Stimulated activated CD4-positive, alpha-beta T cell treated with anti-CD3 and anti-CD28 coated beads, Interleukin-4, amount 100 ng/mL, for 24 hours (primary cell): ENCODE results near the gene ASTN2.
A peak's percentile ranks its signal among the peaks of the same experiment; 100 is the strongest.

ENCODE experiments used
- DNase-seq: peaks from one replicate; pipeline ENCODE4 v3.0.0-alpha.2; 2020

The ASTN2 gene

DNA sequence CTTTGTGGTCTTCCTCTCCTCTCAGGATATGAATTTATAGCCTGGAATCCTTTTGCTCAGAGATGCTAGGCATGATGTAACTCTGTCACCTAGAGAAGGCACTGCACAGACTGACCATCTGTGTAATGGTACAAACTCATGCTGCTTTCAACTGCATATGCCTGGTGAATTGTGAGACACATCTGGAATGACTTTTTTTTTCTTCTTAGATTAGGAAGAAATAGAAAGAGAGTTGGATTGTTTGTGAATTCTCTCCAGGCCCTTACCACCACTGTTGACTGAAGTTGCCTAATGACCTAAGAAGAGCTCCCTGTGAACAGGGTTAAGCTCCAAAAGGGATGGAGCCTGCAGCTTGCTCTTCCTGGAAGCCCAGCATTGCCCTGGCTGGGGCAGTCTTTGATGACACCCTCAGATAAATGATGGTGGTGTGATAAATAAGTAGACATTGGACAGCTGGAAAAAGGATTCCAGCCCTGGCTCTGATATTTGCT lies 775.6 kb downstream of the ASTN2 start:
- no peak for DNase-seq

DNA sequence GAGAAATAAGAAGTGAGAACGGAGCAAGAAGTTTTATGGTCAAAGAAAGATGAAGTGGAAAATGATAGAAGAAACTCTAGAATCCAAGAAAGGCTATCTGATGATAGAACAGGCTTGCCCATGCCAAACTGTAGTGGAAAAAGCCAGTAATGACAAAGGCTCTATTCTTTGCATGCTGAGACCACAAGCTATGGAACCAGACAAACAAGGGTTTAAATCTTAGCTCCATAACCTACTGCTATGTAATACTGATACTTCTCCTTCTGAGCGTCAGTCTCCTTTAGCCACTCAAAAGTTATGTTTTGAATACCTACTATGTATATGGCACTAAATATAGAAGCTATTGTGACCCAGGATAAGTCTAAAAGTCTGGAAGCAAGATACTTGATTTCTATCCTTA lies 778.9 kb downstream of the ASTN2 start:
- no peak for DNase-seq

DNA sequence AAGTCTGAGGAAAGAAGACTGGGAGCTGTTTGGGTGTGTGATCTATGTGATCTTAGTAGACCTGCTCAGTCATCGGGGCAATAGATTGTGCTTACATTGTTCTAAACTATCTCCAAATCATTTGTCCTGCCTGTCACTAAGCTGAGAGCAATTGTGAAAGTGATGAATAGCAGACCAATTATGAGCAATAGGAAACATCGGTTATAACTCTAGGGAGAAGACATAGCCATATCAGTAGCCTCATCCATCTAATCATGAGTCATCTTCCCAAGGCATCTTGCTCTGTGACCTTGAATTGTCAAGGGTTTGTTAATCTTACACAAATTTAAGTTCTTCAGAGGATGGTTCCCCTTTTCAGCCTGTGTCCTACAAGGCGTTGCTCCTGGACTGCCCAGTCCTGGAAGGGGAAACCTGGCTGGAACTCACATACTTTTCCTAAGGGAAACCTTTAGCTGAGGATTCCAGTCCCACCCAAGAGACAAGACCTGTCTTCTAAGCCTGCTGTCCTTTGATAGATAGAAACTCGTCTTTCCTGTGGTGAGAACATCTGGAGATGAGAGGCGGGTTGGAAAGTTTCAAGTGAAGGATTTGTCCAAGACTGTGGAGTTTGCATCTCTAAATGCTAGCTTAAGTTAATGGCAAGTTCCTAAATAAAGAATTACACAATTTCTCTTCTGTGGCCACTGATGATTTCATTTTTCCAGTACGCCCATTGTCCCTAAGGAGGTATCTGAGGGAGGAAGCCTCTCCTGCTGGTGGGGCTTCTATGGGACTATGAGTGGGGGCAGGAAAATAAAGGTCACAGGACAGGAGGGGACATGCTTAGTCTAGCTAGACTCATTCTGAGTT lies 781.6 kb downstream of the ASTN2 start:
- DNase-seq: no peak

DNA sequence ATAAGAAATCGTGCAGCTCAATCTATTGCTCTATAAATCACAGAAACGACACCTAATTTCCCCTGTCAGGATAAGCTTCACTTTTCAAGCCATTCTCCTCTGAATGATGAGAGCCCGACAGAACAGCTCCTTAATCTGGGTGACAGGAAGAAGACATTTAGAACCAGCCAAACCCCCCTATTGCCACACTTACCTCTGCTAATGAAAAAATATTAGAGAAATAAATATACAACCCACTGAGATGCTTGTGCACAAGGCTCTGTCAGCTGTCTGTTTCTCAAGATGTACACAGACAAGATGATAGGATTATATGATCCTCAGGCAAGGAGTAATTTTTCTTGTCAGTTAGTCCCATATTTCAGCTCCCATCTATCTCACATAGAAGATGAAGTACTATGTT lies 785.2 kb downstream of the ASTN2 start:
- no peak for DNase-seq

DNA sequence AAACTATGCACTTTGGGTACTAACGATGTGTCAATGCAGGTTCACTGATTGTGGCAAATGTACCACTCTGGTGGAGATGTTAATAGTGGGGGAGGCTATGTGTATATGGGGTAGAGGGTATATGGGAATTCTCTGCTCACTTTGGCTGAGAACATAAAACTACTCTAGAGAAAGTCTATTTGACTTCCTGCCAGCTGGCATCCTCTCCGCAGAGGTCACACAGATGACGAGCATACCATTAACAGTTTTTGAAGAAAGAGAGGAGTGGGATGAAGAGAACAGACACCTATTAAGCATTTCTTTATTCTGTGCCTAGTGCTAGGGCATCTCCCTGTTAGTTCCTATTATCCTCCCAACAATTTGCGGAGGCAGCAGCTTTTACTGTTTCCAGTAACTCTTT lies 786.1 kb downstream of the ASTN2 start:
- no peak for DNase-seq

DNA sequence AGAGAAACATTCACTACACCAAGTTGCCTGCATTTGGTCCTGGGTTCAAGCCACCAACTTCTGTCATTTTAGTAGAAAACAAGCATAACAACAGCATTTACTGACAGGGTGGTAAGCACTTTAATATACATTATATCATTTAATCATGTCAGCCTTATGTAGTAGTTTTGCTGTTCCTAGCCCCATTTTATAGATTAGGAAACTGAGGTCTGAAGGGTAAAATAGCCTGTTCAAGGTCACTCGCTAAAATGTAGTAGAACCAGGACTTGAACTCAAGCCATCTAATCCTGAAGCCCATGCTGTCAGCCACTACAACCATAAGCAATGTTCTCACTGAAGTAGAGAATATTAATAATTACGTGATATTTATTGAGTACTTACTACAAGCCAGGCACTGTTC lies 787.4 kb downstream of the ASTN2 start:
- no peak for DNase-seq

DNA sequence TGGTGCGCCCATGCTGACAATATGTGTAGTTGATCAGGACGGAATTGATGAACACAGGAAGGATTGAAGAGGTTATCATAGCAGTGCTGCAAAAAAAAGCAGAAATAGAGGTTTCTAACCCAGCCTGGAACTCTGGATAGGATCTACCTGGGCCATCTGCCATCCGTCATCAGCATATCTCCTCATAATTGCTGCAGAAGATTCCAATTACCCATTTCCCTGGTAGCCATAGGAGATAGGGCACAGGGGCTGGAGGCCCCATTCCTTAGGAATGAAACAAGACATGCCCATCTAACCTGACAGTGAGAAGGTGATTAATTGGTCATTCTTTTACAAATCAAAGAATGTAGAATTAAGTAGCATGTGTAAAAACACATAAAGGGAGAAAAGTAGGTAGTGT lies 788.1 kb downstream of the ASTN2 start:
- no peak for DNase-seq

DNA sequence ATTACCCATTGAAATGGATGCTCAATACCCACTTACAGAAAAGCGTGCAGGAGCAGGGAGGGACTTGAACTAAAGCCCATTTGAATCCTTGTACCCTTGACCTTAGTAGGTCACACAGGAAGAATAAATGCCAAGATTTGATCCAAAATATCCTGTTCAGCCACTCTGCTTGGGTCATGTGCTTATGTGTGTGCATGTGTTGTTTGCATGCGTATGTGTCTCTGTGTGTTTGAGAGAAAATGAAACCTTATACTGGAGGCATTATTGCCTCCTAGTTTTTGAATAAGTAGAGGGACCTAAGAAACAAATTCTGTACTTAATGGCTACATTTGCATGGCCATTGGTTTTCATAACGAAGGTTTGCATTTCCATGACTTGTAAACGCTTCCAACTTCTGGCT lies 791.1 kb downstream of the ASTN2 start:
- DNase-seq: no peak

DNA sequence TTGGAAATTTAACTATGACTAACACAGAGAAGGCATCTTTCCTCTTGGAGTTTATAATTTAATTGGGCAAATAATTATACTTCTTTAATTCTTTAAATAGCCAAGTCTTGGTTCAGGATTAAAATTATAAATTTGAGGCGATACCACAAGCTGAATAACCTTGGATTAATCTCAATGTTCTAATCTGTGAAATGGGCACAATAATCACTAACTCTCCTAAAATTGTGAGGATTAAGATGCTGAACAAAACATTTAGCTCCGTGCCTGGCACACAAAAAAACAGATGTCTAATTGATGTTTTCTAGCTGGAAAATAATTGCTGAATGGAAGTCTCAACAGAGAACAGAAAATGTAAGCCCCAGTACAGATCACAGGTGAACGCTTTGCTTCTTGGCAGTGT lies 797.5 kb downstream of the ASTN2 start:
- no peak for DNase-seq

DNA sequence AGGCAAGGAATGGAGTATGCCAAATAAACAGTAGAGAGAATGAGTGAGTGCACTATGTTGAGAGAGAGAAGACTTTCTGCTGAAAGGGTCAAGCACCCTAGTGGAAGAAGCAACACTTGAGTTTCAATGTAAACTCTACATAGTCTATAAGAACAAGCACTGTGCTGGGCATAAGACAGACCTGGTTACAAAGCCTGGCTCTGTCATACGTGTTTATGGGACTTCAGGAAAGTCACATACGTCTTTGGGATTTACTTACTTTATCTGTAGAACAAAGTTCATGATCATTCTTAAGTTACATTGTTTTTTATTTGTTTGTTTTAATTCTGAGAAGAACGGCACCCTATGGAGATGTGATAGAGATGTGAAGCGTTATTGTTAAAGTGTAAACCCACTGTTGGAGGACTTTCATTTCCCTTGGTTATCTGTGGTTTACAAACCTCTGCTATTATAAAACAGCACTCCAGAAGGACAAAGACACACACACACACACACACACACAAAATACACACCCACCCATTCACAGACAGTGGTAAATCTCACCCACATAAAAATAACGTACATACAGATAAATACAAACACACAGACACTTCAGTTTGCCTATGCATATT lies 798.4 kb downstream of the ASTN2 start:
- DNase-seq: no peak

DNA sequence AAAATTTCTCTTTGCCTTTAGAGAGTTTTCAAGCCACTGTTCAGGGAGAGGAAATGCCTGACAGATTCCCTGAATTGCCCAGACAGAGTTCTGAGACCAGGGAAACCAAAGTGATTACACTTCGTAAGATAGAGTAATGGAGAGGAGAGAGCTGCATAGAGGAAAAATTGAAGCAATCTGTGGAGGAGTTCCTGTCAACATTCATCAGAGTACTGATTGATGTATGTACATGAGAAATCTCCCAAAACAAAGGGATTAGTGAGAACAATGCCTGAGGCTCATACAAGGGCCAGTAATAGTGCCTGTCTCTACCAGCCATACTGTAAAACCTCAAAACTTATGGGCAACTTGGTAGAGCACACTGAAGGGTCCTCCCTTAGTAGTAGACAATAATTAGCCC lies 806.8 kb downstream of the ASTN2 start:
- DNase-seq: no peak

DNA sequence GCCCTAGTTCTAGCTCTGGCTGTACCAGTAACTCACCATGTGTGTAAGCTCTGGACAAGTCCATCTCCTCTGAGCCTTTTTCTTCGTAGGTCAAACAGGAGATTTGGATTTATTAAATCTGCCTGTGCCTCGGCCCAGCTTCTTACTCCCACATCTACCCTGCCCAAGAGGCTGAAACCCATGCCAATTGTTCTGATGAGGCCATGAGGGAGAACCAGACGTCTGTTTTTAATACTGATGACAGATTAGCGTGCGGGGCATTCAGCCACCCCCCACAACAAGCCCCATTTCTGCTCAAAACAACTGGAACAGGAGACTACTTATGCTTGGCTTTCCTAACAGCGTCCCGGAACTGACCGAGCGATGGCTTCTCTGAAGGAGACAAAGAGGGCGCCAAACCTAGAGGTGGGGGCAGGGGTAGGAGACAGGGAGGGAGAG lies 808.9 kb downstream of the ASTN2 start:
- no peak for DNase-seq

DNA sequence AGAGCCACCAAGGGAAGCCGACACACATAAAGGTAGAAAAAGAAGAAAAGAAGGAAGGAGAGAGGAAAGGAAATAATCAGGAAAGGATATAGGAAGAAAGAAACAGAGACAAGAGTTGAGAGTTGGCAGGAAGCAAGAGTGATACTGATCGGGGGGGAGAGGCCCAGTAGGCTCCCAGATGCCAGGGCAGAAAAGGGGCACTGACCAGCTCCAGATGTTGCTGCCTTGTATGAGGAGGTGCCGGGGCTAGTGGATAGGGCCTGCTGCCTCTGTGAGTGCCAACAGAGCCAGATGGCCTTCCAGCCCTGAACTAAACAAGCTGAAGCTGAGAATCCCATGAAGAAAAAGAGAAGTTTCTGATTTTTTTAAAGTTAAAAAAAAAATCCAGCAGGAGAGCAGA lies 809.8 kb downstream of the ASTN2 start:
- DNase-seq: no peak

DNA sequence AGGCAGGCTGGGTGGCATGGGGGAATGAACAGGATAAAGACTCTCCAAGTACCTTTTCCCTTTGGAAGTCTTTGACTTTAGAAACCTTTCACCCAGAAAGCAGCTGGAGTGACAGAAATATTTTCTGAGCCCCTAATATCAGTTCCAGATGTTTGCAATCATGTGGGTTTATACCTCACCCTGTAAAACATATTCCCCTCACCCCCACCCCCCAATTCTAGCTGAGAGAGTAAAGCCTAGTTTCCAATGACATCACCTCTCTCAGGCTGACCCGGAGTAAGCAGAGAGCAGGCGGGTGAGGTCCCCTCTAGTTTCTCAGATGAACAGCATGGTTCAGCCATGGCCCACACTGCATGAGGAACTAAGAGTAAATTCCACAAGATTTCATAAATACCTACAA lies 810.6 kb downstream of the ASTN2 start:
- no peak for DNase-seq

DNA sequence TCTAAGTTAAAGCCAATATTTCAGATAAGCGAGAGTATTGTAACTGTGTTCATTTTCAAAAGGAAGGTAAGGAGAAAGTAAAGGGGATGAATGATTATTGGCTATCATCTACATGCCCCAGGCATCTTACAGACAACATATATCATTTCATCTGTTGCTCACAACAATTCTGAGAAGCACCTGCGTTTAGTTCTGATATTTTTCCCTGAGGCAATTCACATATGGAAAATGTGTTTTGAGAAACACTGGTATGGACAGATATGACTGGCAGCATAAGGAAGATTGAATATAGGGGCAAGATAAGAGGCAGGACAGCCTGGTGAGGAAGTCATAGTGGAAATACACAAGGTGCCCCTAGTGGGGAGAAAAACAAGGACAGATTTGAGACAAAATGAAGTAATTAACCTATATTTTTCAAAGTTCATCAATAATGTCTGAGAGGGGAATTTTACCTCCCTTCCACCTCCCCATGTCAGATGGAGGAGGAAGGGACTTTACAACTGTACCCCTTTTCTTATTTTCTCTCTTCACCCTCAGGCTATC lies 815.4 kb downstream of the ASTN2 start:
- DNase-seq: no peak

DNA sequence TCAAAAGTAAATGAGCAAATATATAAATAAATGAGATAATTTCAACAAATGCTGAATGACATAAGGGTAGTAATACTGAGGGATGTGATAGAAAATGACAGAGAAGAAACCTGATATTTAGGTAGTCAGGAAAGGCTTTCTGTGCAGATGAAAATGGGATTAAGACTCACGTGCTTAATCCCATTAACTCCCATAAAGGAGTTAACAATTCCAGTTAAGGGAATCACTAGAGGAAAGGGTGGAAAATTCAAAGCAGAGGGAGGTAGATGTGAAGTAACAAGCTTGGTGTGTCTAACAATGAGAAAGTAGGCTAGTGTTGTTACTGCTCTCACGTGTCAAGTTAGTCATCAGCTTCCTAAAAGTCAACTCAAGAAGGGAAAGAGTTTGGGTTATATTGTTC lies 818.2 kb downstream of the ASTN2 start:
- DNase-seq: no peak

DNA sequence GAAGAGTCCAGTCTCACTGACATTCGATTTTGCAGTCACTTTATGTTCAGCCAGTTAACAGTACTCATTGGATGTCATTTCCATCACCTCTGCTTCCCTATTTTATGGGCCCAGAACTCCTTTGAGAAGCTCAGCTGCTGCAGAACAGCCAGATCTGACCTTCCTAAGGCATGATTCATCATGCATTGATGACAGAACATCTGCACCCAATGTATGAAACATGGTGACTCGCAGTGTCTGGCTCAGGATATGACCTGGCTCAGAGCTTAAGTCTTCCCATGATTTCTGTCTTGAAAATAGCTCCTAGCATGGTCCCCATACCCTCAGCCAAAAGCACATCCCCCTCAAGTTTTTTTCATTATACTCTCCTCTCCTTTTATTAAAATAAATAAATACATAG lies 820.3 kb downstream of the ASTN2 start:
- DNase-seq: no peak

DNA sequence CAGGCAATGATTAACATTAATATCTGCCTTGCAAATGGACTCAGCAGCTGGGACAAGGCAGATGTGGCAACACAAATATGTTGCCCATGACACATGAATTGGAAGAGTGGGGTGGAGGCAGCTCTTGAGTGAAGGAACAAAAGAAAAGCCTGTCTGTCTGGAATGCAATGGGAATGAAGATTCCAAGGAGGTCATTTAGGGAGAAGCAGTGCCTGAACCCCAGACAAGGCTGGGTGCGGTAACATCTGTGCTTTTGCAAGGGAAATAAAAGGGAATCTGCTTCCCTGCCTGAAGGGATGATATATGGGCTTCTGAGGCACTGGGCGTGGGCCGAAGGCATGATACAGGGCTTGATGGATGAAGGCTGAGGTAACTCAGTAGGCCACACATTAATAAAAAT lies 821.9 kb downstream of the ASTN2 start:
- no peak for DNase-seq

DNA sequence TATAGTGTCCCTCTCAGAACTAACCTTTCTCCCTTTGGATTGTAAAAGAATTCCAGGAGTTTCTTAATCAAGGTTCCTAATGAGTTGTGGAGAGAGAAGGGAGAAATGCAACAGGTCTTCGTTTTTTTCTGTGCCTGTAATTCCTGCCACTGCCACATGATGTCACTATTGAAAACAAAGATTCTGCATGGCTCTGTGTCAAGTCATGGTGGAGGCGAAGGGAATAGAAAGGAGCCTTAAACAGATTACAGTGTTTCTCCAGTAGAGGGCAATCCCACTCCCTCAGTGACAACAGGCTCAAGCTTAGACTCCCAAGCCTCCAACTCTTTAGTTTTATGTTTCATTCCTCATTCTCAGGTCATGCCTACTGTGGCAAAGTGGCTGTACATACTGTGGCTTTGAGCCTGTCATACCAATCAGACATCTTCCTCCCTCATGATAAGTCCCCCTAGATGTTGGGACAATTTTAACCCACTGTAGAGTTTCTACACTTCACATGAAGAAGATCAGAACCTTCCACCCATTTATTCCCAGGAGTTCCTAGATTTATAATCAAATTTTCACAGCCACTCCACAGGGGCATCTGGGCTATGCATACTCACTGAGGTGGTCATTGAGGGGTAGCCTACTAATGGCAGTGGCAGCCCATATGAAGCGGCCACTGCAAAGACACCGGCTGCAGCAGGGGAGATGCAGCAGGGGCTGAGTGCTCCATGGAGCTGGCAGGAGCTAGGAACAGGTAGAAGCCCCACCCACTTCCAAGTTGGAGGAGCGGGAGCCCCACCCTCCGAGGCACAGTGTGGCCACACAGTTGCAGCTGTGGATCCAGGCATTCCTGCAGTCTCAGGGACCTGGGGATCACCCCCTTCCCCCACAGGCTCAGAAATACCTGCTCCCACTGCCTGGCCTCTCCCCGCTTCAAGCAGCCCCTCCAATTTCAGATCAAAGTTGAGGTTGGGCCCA lies 825.2 kb downstream of the ASTN2 start:
- DNase-seq: peak; percentile 4

DNA sequence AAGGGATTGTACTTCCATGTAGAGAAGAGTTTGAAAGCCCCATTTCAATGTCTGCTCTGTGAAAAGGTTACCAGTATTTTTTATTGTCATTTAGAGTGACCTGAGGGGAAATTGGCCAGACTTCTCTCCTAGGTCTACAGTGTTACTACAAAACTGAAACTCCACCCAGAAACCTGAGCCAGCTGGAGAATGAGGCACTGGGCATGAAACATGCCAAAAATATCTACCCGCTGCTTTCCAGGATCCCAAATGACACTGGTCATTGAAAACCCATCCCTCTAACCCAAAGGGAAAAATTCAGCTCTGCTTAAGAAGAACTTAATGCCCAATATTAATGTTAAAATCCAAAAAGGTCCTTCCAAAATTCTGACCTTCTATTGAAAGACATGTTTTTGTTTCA lies 826.9 kb downstream of the ASTN2 start:
- DNase-seq: no peak

DNA sequence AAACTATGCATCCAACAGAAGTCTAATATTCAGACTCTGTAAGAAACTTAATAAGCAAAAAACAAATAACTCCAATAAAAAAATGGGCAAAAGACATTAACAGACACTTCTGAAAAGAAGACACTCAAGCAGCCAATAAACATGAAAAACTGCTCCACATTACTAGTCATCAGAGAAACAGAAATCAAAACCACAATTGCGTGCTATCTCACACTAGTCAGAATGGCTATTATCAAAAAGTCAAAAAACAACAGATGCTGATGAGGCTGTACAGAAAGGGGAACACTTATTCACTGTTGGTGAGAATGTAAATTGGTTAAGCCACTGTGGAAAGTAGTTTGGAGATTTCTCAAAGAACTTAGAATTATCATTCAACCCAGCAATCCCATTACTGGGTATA lies 829.0 kb downstream of the ASTN2 start:
- DNase-seq: no peak

DNA sequence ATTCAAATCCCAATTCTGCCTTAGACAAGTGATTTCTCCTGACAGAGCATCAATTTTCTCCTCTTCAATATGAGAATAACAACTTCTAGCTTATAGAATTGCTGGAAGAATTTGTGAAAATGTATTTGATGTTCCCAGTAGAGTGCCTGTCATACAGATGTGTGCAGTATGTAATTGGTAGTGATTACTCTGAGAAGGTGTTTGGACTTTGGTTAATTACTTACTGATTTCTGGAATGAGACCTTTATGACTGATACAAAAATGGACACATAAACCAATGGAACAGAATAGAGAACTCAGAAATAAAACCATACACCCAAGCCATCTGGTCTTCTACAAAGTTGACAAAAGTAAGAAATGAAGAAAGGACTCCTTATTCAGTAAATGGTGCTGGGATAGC lies 829.7 kb downstream of the ASTN2 start:
- DNase-seq: no peak

DNA sequence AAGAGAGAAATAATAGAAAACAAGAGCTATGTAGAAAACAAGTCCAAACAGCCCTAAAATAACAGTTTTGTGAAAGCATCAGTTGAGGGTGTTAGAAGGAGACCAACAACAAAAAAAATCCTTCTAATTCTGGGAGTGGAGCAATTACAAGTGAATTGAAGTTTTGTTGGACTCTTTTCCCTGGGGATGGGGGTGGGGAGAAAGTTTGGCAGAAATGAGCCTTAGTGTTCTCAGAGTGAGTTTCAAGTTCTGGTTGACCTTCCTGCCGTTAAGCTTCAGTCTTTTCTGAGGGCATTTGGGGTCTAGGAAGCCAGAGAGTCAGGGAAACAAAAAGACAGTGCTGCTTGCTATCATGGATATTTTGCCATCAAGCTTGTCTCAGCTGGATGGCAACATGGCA lies 834.0 kb downstream of the ASTN2 start:
- DNase-seq: no peak
